Esophagus muscularis mucosa (tissue), 3 donors: ENCODE measurements around the gene DMRT1.
A peak's percentile ranks its signal among the peaks of the same experiment; 100 is the strongest.

Experiments used
- CTCF ChIP-seq, 3 experiments: fragments of 200-600 bp in 2 of 3; fragments of 450-650 bp in 1 of 3; sonication (generic) in 2 of 3; IDR thresholded peaks; one replicate each; pipeline ENCODE4 v1.5.1; 2017 to 2019; ENCODE audit warnings: antibody characterized with exemption in 3 of 3, mild to moderate bottlenecking in 2 of 3, moderate library complexity in 1 of 3
- POLR2A ChIP-seq: fragments of 450-650 bp; IDR thresholded peaks from one replicate; pipeline ENCODE4 v1.6.1; 2017; ENCODE audit warnings: antibody characterized with exemption, moderate library complexity, mild to moderate bottlenecking, low read depth
- POLR2AphosphoS5 ChIP-seq, 2 donors: sonication (generic); formaldehyde crosslinking; IDR thresholded peaks; one replicate each; pipeline ENCODE4 v1.6.1; 2017; ENCODE audit warnings: antibody characterized with exemption in 2 of 2

- TF ChIP-seq CTCF (IDR thresholded peaks at IDR 0.05) (no peak), POLR2A (no peak), POLR2AphosphoS5 (IDR thresholded peaks at IDR 0.05) (peak in 1 of 2 donors; percentile 12)
These were observed 36.7 kb downstream of the DMRT1 start for GRCh38 chr9:878239-878638.
